NB4 (cell line): Measurements from ENCODE around the gene OAT.

Experiments
- MYC ChIP-seq: IDR thresholded peaks from 2 replicates; pipeline ENCODE4 v1.6.1; 2011; ENCODE audit warnings: low read depth, low read length
- POLR2A ChIP-seq: IDR thresholded peaks from 2 replicates; pipeline ENCODE4 v1.6.1; 2011; ENCODE audit warnings: mild to moderate bottlenecking; ENCODE audit not compliant: insufficient read length; ENCODE audit errors: extremely low read depth
- TF ChIP-seq, protein P1 (sequence below): IDR thresholded peaks from one replicate; pipeline ENCODE4 v1.5.1; 2012; ENCODE audit warnings: low read depth, low read length

- TF ChIP-seq, protein P1, sequence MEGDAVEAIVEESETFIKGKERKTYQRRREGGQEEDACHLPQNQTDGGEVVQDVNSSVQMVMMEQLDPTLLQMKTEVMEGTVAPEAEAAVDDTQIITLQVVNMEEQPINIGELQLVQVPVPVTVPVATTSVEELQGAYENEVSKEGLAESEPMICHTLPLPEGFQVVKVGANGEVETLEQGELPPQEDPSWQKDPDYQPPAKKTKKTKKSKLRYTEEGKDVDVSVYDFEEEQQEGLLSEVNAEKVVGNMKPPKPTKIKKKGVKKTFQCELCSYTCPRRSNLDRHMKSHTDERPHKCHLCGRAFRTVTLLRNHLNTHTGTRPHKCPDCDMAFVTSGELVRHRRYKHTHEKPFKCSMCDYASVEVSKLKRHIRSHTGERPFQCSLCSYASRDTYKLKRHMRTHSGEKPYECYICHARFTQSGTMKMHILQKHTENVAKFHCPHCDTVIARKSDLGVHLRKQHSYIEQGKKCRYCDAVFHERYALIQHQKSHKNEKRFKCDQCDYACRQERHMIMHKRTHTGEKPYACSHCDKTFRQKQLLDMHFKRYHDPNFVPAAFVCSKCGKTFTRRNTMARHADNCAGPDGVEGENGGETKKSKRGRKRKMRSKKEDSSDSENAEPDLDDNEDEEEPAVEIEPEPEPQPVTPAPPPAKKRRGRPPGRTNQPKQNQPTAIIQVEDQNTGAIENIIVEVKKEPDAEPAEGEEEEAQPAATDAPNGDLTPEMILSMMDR, result no peak
- TF ChIP-seq POLR2A (no peak), MYC (no peak)
Measured at GRCh38 chr10:124377101-124377500, 41.6 kb downstream of the OAT start.
